H9 (cell line): Measurements from ENCODE around the gene METTL8. TPM values are rescaled to one million over a fixed set of nuclear protein-coding genes. Genes with fewer than 3 reads are reported as not detected.

Experiments used
- DNase-seq: peaks from one replicate; pipeline ENCODE4 v3.0.0-alpha.2; 2017
- H2AFZ ChIP-seq: one replicate; pipeline ENCODE4 v1.6.1; 2013; ENCODE audit warnings: mild to moderate bottlenecking, low read length, control low read depth, moderate library complexity
- H2AK5ac ChIP-seq: 2 replicates; pipeline ENCODE4 v1.6.1; 2013; ENCODE audit warnings: low read length, control low read depth, mixed read lengths; ENCODE audit not compliant: insufficient read length
- H2BK120ac ChIP-seq: one replicate; pipeline ENCODE4 v1.6.1; 2013; ENCODE audit warnings: low read depth, mild to moderate bottlenecking, low read length, control low read depth, inconsistent platforms; ENCODE audit not compliant: poor library complexity, severe bottlenecking
- H2BK12ac ChIP-seq: 2 replicates; pipeline ENCODE4 v1.6.1; 2013; ENCODE audit warnings: low read length, control low read depth, mixed read lengths, low read depth; ENCODE audit not compliant: insufficient read length
- H2BK15ac ChIP-seq: 2 replicates; pipeline ENCODE4 v1.6.1; 2013; ENCODE audit warnings: low read depth, low read length, control low read depth
- H2BK20ac ChIP-seq: one replicate; pipeline ENCODE4 v1.6.1; 2013; ENCODE audit warnings: low read depth, mild to moderate bottlenecking, low read length, control low read depth, inconsistent platforms; ENCODE audit not compliant: poor library complexity, severe bottlenecking
- H2BK5ac ChIP-seq: 2 replicates; pipeline ENCODE4 v1.6.1; 2013; ENCODE audit warnings: low read length, control low read depth, mixed read lengths; ENCODE audit not compliant: insufficient read length
- H3K14ac ChIP-seq: 2 replicates; pipeline ENCODE4 v1.6.1; 2013; ENCODE audit warnings: low read length, control low read depth; ENCODE audit not compliant: insufficient read depth
- H3K18ac ChIP-seq: 2 replicates; pipeline ENCODE4 v1.6.1; 2013; ENCODE audit warnings: low read depth, mild to moderate bottlenecking, mixed read lengths, low read length, control low read depth; ENCODE audit not compliant: insufficient read length
- H3K23ac ChIP-seq: 2 replicates; pipeline ENCODE4 v1.6.1; 2013; ENCODE audit warnings: low read length, control low read depth, mixed read lengths, low read depth; ENCODE audit not compliant: insufficient read length
- H3K23me2 ChIP-seq: 2 replicates; pipeline ENCODE4 v1.6.1; 2013; ENCODE audit warnings: low read depth, mild to moderate bottlenecking, mixed read lengths, low read length, control low read depth; ENCODE audit not compliant: insufficient read length, poor library complexity, severe bottlenecking
- H3K27ac ChIP-seq: 2 replicates; pipeline ENCODE4 v1.5.1; 2013; ENCODE audit warnings: low read length, control low read depth, mixed read lengths, low read depth; ENCODE audit not compliant: insufficient read length
- H3K27me3 ChIP-seq: 2 replicates; pipeline ENCODE4 v1.6.1; 2013; ENCODE audit warnings: low read length, control low read depth, inconsistent platforms; ENCODE audit not compliant: insufficient read depth
- H3K4ac ChIP-seq: 2 replicates; pipeline ENCODE4 v1.6.1; 2013; ENCODE audit warnings: low read depth, mild to moderate bottlenecking, control low read depth, inconsistent platforms, low read length, moderate library complexity
- H3K4me1 ChIP-seq: 2 replicates; pipeline ENCODE4 v1.6.1; 2013; ENCODE audit warnings: low read length, control low read depth, inconsistent platforms; ENCODE audit not compliant: insufficient read depth
- H3K4me2 ChIP-seq: 2 replicates; pipeline ENCODE4 v1.6.1; 2013; ENCODE audit warnings: low read length, control low read depth, mixed read lengths; ENCODE audit not compliant: insufficient read length, insufficient read depth
- H3K56ac ChIP-seq: 2 replicates; pipeline ENCODE4 v1.6.1; 2013; ENCODE audit warnings: low read depth, mild to moderate bottlenecking, mixed read lengths, low read length, control low read depth; ENCODE audit not compliant: insufficient read length
- H3K79me1 ChIP-seq: 2 replicates; pipeline ENCODE4 v1.6.1; 2013; ENCODE audit warnings: low read depth, mild to moderate bottlenecking, moderate library complexity, low read length, control low read depth, inconsistent platforms; ENCODE audit not compliant: insufficient read depth, poor library complexity, severe bottlenecking
- H3K79me2 ChIP-seq: 2 replicates; pipeline ENCODE4 v1.6.1; 2013; ENCODE audit warnings: low read length, control low read depth, inconsistent platforms; ENCODE audit not compliant: insufficient read depth
- H3K9ac ChIP-seq: 2 replicates; pipeline ENCODE4 v1.6.1; 2013; ENCODE audit warnings: low read length, control low read depth, mixed read lengths; ENCODE audit not compliant: insufficient read length; ENCODE audit errors: extremely low read depth
- H3K9me3 ChIP-seq: one replicate; pipeline ENCODE4 v1.6.1; 2013; ENCODE audit warnings: low read depth, low read length, inconsistent platforms; ENCODE audit not compliant: control insufficient read depth
- H3T11ph ChIP-seq: one replicate; pipeline ENCODE4 v1.6.1; 2013; ENCODE audit warnings: mild to moderate bottlenecking, low read length, control low read depth, inconsistent platforms
- H4K20me1 ChIP-seq: one replicate; pipeline ENCODE4 v1.6.1; 2013; ENCODE audit not compliant: control insufficient read depth, insufficient read length, insufficient read depth
- H4K5ac ChIP-seq: 2 replicates; pipeline ENCODE4 v1.6.1; 2013; ENCODE audit warnings: low read depth, mild to moderate bottlenecking, mixed read lengths, low read length, control low read depth; ENCODE audit not compliant: insufficient read length
- H4K8ac ChIP-seq: replicated peaks from 2 replicates; pipeline ENCODE4 v1.6.1; 2013; ENCODE audit warnings: low read length, control low read depth, mixed read lengths, low read depth; ENCODE audit not compliant: insufficient read length
- H4K91ac ChIP-seq: 2 replicates; pipeline ENCODE4 v1.6.1; 2013; ENCODE audit warnings: low read depth, mild to moderate bottlenecking, moderate library complexity, mixed read lengths, low read length, control low read depth; ENCODE audit not compliant: insufficient read length
- H3K27ac Mint-ChIP-seq, 3 experiments: 2 replicates in 2 of 3; 3 replicates in 1 of 3; pipeline ENCODE4 v1.8.0; 2020 to 2021; ENCODE audit warnings: mixed read lengths in 3 of 3, mild to moderate bottlenecking in 1 of 3, moderate library complexity in 1 of 3
- H3K27me3 Mint-ChIP-seq: 2 replicates; pipeline ENCODE4 v1.8.0; 2021; ENCODE audit warnings: low read depth, mild to moderate bottlenecking, moderate library complexity, mixed read lengths
- H3K36me3 Mint-ChIP-seq, 3 experiments: 2 replicates in 2 of 3; 3 replicates in 1 of 3; pipeline ENCODE4 v1.8.0; 2020 to 2021; ENCODE audit warnings: low read depth in 3 of 3, mixed read lengths in 3 of 3; ENCODE audit not compliant: insufficient read depth in 1 of 3
- H3K4me1 Mint-ChIP-seq, 2 experiments: 2 replicates each; pipeline ENCODE4 v1.8.0; 2020; ENCODE audit warnings: mixed read lengths in 2 of 2
- H3K4me3 Mint-ChIP-seq, 2 experiments: 2 replicates in 1 of 2; 3 replicates in 1 of 2; pipeline ENCODE4 v1.8.0; 2020 to 2021; ENCODE audit warnings: mild to moderate bottlenecking in 2 of 2, mixed read lengths in 2 of 2, moderate library complexity in 1 of 2
- H3K9me3 Mint-ChIP-seq, 2 experiments: 2 replicates in 1 of 2; 3 replicates in 1 of 2; pipeline ENCODE4 v1.8.0; 2020; ENCODE audit warnings: mild to moderate bottlenecking in 2 of 2, mixed read lengths in 2 of 2, moderate library complexity in 1 of 2
- CTCF ChIP-seq: fragments of 200-600 bp; sonication (generic); conservative IDR thresholded peaks from 3 replicates; pipeline ENCODE4 v1.8.0; 2021; ENCODE audit warnings: antibody characterized with exemption, mild to moderate bottlenecking
- total RNA-seq: library from RNA; stranded (reverse); gene quantifications from 2 replicates; pipeline ENCODE4 v1.2.1, GENCODE V29; 2021

Gene METTL8
- total RNA-seq, 1 experiment from 2014 or later = 40.9 TPM

- H3K18ac ChIP-seq = no peak overlapping the region
Observed at GRCh38 chr2:171459498-171459897, 25.7 kb upstream of the METTL8 start.

More at GRCh38 chr2:171459498-171459897, 25.7 kb upstream of the METTL8 start:
- Mint-ChIP-seq H3K27ac (no peak overlapping the region), H3K4me1 (peaks cover 3 to 6% of the 10 kb centered on the region in 2 experiments; a peak in 2 of 4 replicates), H3K27me3 (no peaks in the 10 kb centered on the region), H3K36me3 (peaks cover 20 to 59% (median 52%) of the 10 kb centered on the region in 3 experiments), H3K9me3 (peaks cover 4 to 5% of the 10 kb centered on the region in 2 experiments; a peak in 1 of 5 replicates), H3K4me3 (no peak overlapping the region)
- Histone ChIP-seq H3K4me2 (no peak overlapping the region), H2BK20ac (no peak overlapping the region), H3K4me1 (no peaks in the 10 kb centered on the region), H2BK12ac (no peak overlapping the region), H2AFZ (no peak overlapping the region), H3K27me3 (no peaks in the 10 kb centered on the region), H3K4ac (no peak overlapping the region), H2AK5ac (no peak overlapping the region), H2BK15ac (no peak overlapping the region), H3K14ac (no peak overlapping the region), H3K79me1 (no peaks in the 10 kb centered on the region), H4K20me1 (no peaks in the 10 kb centered on the region), H3K9me3 (no peaks in the 10 kb centered on the region), H2BK5ac (no peak overlapping the region), H2BK120ac (no peak overlapping the region), H3K23me2 (no peaks in the 10 kb centered on the region), H3T11ph (no peak overlapping the region), H3K27ac (no peak overlapping the region), H3K56ac (no peak overlapping the region), H3K23ac (no peak overlapping the region), H4K8ac (no peak overlapping the region), H3K79me2 (no peaks in the 10 kb centered on the region), H4K5ac (no peak overlapping the region), H3K9ac (no peak overlapping the region), H4K91ac (no peak overlapping the region)
- no peak for DNase-seq
- TF ChIP-seq CTCF = no peak
